Measurements from ENCODE around the gene CLCN3. TPM values are rescaled to one million over a fixed set of nuclear protein-coding genes. Genes with fewer than 3 reads are reported as not detected.

Gene CLCN3
- total and polyA plus RNA-seq, 10 of the 15 experiments (the other 5 are each of a cell fraction or from before 2014, with no cell fraction given): 4.0 to 22.8 (median 11.8) TPM

DNA sequence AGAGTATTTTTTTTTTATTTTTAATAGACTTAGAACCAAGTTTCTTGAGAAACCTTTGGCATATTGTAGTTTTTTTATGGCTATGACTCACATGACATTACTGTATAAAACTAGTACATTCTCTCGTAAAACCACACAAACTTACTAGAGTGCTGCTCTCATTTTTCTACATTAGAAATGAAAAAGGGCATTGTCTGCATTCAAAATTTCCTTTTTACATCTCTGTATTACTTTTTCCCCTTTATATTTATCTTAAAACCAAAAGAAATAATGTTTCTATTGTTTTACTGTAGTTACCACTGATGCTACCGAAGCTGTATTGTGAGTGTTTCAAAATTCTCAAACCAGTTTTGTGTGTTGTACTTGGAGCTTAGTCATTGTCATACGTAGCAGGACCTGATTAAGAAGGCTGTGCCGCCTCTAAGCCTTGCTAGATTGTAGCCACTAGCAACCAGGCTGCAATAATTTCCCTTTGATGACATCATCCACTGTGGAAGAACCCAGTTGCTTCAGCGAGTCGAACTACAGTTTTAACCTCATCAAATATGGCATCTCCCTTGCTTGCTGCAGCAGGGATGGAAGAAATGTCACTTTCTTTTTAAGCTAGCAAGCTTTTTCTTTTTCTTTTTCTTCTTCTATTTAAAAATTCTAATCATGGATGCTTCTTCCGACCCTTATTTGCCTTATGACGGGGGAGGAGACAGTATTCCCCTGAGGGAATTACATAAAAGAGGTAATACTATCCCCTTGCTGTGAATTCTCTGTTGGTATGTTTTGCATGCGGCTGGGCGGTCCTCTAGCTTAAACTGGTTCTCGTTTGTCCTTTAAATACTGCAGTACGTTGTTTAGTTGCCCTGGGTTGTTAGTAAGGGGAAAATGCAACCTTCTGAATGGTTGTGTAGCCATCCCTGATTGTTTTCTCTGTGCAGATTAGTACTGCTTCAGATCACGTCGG is 39.6 kb downstream of the CLCN3 start (continued):
- TF ChIP-seq, protein P1, sequence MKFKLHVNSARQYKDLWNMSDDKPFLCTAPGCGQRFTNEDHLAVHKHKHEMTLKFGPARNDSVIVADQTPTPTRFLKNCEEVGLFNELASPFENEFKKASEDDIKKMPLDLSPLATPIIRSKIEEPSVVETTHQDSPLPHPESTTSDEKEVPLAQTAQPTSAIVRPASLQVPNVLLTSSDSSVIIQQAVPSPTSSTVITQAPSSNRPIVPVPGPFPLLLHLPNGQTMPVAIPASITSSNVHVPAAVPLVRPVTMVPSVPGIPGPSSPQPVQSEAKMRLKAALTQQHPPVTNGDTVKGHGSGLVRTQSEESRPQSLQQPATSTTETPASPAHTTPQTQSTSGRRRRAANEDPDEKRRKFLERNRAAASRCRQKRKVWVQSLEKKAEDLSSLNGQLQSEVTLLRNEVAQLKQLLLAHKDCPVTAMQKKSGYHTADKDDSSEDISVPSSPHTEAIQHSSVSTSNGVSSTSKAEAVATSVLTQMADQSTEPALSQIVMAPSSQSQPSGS (IDR thresholded peaks at IDR 0.05; ENCODE audit: low read length): peak; percentile 93
- TF ChIP-seq RBBP5 (conservative IDR thresholded peaks at IDR 0.05): no peak
- TF ChIP-seq WRNIP1 (IDR thresholded peaks at IDR 0.05; ENCODE audit: borderline replicate concordance, low read depth, low read length): no peak
- TF ChIP-seq, protein P2, sequence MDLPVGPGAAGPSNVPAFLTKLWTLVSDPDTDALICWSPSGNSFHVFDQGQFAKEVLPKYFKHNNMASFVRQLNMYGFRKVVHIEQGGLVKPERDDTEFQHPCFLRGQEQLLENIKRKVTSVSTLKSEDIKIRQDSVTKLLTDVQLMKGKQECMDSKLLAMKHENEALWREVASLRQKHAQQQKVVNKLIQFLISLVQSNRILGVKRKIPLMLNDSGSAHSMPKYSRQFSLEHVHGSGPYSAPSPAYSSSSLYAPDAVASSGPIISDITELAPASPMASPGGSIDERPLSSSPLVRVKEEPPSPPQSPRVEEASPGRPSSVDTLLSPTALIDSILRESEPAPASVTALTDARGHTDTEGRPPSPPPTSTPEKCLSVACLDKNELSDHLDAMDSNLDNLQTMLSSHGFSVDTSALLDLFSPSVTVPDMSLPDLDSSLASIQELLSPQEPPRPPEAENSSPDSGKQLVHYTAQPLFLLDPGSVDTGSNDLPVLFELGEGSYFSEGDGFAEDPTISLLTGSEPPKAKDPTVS (IDR thresholded peaks at IDR 0.05; ENCODE audit: low read depth, low read length): no peak
- no peak for TF ChIP-seq SP1 (IDR thresholded peaks at IDR 0.05; ENCODE audit: low read depth, low read length)
- TF ChIP-seq RUNX3 (IDR thresholded peaks at IDR 0.05; ENCODE audit: low read length): peak; percentile 55
- TF ChIP-seq NFXL1 (IDR thresholded peaks at IDR 0.05; ENCODE audit: borderline replicate concordance): no peak
- TF ChIP-seq SIN3A (IDR thresholded peaks at IDR 0.05; ENCODE audit: low read depth, low read length): 0 out of 2 replicates have a peak, but pooled peaks have one; percentile 43
- TF ChIP-seq, protein P3, sequence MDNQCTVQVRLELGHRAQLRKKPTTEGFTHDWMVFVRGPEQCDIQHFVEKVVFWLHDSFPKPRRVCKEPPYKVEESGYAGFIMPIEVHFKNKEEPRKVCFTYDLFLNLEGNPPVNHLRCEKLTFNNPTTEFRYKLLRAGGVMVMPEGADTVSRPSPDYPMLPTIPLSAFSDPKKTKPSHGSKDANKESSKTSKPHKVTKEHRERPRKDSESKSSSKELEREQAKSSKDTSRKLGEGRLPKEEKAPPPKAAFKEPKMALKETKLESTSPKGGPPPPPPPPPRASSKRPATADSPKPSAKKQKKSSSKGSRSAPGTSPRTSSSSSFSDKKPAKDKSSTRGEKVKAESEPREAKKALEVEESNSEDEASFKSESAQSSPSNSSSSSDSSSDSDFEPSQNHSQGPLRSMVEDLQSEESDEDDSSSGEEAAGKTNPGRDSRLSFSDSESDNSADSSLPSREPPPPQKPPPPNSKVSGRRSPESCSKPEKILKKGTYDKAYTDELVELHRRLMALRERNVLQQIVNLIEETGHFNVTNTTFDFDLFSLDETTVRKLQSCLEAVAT (IDR thresholded peaks at IDR 0.05): peak; percentile 54; the same call in 1 of the 2 replicates
- TF ChIP-seq RAD21 (IDR thresholded peaks at IDR 0.05; ENCODE audit: insufficient read depth, low read depth, low read length): no peak
- peak; percentile 20; the same call in 1 of the 2 replicates for TF ChIP-seq TAF1 (IDR thresholded peaks at IDR 0.05; ENCODE audit: borderline replicate concordance, low read depth, low read length)
- no peak for TF ChIP-seq SUZ12 (IDR thresholded peaks at IDR 0.05; ENCODE audit: unreplicated experiment)
- TF ChIP-seq, protein P4, sequence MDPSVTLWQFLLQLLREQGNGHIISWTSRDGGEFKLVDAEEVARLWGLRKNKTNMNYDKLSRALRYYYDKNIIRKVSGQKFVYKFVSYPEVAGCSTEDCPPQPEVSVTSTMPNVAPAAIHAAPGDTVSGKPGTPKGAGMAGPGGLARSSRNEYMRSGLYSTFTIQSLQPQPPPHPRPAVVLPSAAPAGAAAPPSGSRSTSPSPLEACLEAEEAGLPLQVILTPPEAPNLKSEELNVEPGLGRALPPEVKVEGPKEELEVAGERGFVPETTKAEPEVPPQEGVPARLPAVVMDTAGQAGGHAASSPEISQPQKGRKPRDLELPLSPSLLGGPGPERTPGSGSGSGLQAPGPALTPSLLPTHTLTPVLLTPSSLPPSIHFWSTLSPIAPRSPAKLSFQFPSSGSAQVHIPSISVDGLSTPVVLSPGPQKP (IDR thresholded peaks at IDR 0.05; ENCODE audit: low read depth, low read length): no peak
- TF ChIP-seq BMI1 (IDR thresholded peaks at IDR 0.05; ENCODE audit: borderline replicate concordance): peak; percentile 85
- 0 out of 2 replicates have a peak, but pooled peaks have one; percentile 24 for TF ChIP-seq DPF2 (IDR thresholded peaks at IDR 0.05)
- TF ChIP-seq, protein P5, sequence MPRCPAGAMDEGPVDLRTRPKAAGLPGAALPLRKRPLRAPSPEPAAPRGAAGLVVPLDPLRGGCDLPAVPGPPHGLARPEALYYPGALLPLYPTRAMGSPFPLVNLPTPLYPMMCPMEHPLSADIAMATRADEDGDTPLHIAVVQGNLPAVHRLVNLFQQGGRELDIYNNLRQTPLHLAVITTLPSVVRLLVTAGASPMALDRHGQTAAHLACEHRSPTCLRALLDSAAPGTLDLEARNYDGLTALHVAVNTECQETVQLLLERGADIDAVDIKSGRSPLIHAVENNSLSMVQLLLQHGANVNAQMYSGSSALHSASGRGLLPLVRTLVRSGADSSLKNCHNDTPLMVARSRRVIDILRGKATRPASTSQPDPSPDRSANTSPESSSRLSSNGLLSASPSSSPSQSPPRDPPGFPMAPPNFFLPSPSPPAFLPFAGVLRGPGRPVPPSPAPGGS (IDR thresholded peaks at IDR 0.05; ENCODE audit: borderline replicate concordance, insufficient read depth, low read depth, low read length, poor library complexity, severe bottlenecking): no peak
- TF ChIP-seq CREB1 (IDR thresholded peaks at IDR 0.05; ENCODE audit: low read depth): peak; percentile 93
- peak; percentile 88 for TF ChIP-seq CREM (IDR thresholded peaks at IDR 0.05; ENCODE audit: low read depth)
- peak; percentile 11 for TF ChIP-seq RELA (IDR thresholded peaks at IDR 0.05; ENCODE audit: borderline replicate concordance, partially characterized antibody)
- TF ChIP-seq, protein P6, sequence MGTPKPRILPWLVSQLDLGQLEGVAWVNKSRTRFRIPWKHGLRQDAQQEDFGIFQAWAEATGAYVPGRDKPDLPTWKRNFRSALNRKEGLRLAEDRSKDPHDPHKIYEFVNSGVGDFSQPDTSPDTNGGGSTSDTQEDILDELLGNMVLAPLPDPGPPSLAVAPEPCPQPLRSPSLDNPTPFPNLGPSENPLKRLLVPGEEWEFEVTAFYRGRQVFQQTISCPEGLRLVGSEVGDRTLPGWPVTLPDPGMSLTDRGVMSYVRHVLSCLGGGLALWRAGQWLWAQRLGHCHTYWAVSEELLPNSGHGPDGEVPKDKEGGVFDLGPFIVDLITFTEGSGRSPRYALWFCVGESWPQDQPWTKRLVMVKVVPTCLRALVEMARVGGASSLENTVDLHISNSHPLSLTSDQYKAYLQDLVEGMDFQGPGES (IDR thresholded peaks at IDR 0.05): no peak
- peak; percentile 99 for TF ChIP-seq ATF7 (IDR thresholded peaks at IDR 0.05; ENCODE audit: low read depth)
- 0 out of 2 replicates have a peak, but pooled peaks have one; percentile 37 for TF ChIP-seq ZNF207 (IDR thresholded peaks at IDR 0.05; ENCODE audit: borderline replicate concordance)
